ENCODE measurements around the gene ARFRP1. TPM values are rescaled to one million over a fixed set of nuclear protein-coding genes. Genes with fewer than 3 reads are reported as not detected.

The ARFRP1 gene, protein sequence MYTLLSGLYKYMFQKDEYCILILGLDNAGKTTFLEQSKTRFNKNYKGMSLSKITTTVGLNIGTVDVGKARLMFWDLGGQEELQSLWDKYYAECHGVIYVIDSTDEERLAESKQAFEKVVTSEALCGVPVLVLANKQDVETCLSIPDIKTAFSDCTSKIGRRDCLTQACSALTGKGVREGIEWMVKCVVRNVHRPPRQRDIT
- polyA plus RNA-seq (2011; rRNA removed) (21.4 and 23.8 TPM in 2 replicates), polyA minus RNA-seq (2011; rRNA and poly(A)+ RNA removed) (21.6 and 22.1 TPM in 2 replicates)

DNA sequence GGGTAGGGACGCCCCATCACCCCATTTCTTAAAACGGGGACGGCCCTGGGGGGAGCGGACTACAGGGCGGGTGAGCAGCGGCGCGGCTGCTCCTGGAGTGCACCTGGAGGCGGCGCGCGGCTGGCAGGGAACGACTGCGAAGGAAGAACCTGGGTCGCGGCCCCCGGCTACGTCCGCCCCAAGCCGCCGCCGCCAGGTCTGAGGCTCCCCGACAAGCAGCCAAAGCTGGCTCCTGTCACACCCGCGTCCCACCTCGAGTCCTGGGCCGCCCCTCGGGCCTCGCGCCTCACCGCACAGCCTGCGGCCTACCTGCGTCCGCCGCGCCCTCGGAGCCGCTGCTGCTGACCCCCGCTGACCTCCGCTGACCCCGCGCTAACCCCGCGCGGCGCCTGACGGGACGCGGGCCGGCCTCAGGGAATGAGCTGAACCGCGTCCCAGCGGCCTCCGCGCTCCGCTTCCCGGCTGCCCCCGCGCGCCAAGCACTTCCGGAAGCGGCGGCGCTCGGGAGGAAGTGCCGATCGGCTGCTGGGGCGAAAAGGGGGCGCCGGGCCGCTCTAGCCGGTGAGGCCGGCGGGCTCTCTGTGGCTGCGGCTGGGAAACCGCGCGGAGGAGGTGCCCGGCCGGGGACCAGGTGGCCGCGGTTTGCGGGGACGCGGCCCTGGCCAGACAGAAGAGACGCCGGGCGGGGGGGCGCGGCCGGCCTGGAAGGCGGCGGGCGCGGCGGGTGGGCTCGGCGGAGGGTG lies at the start of gene ARFRP1, which contains the start of gene ZGPAT:
Gene ARFRP1 (minus strand): TSS at position 419 of the 743 bp plus-strand sequence. CDS start 885 bp downstream, outside the sequence.
Gene ZGPAT (plus strand): TSS at position 482 of the 743 bp plus-strand sequence. CDS start 542 bp downstream, outside the sequence.
- DNase-seq (ENCODE audit: low read depth, low spot score) = peak; percentile 16
- no peaks in the 10 kb centered on the region for H3K27me3 ChIP-seq (ENCODE audit: control insufficient read depth, insufficient read depth, low read length)
- peaks cover 3% of the 10 kb centered on the region; the same call in 1 of the 2 replicates for H3K9me3 ChIP-seq (ENCODE audit: control insufficient read depth, insufficient read depth, low read length)
- ChIA-PET POLR2A (interaction anchor here (0.5 to 2.3 kb wide), 11 partner anchors 9 to 250 kb away, joined by 3 to 15 read pairs (median 3); partner anchors contain the start of genes LIME1, RTEL1, TPD52L2 and UCKL1), CTCF (interaction anchor here (0.5 kb wide), 1 partner anchor 15 kb away, joined by 3 read pairs; no protein-coding TSS in a partner anchor)
- no peak within 1 kb of the TSS for H3K27ac ChIP-seq (ENCODE audit: low read depth, low read length)
- TF ChIP-seq, protein P1, sequence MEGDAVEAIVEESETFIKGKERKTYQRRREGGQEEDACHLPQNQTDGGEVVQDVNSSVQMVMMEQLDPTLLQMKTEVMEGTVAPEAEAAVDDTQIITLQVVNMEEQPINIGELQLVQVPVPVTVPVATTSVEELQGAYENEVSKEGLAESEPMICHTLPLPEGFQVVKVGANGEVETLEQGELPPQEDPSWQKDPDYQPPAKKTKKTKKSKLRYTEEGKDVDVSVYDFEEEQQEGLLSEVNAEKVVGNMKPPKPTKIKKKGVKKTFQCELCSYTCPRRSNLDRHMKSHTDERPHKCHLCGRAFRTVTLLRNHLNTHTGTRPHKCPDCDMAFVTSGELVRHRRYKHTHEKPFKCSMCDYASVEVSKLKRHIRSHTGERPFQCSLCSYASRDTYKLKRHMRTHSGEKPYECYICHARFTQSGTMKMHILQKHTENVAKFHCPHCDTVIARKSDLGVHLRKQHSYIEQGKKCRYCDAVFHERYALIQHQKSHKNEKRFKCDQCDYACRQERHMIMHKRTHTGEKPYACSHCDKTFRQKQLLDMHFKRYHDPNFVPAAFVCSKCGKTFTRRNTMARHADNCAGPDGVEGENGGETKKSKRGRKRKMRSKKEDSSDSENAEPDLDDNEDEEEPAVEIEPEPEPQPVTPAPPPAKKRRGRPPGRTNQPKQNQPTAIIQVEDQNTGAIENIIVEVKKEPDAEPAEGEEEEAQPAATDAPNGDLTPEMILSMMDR (IDR thresholded peaks at IDR 0.05; ENCODE audit: low read depth, low read length) = no peak
- H3K4me3 ChIP-seq (ENCODE audit: low read depth, low read length) = peak within 1 kb of the TSS; percentile 81

DNA sequence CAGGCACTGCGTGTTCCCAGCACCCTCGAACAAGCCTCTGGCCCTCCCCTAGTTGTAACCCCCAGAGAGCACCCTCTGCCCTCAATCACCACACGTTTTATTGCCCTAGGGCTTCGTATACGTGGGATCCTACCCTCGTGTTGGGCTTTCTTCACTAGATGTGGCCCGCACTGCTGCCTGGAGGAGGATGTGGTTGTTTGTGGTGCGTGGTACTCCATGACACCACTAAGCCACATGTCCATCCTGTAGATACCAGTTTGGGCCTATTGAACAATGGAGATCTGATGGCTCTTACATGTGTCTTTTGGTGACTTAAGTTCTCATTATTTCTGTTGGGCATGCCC lies 48.8 kb upstream of the ARFRP1 start:
- POLR2A ChIA-PET = no interaction called here
- DNase-seq (ENCODE audit: low read depth, low spot score) = no peak

DNA sequence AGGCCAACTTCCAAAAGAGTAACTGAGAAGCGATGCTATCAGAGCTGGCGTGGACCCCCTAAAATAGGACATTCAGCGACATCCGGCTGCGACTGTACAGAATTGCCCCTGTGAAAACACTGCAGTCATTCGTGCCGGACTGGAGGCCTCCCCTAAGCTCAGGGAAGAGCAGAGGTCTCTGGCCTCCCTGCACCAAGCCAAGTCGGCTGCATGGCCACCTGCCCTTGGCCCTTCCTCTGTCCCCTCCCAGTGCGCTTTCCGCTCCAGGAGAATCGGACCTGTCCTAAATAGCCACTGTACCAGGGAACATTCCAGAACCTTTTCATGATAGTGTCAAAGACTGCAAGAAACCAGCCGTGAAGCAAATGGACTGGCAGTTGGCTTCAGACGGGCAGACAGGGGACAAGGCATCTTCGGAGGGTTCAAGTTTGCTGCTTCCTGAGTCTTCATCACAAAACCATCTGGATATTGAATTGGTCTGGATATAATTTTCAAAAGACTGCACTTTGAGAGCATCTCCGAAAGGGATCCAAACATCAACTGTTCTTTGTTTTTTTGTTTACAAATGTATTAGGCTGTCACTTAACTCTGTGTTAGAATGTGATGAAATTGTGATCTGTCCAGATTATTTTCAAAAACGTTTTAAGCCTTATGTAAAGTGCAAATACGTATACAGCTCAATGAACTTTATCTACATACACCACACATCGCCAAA lies 48.3 kb upstream of the ARFRP1 start:
- ChIA-PET POLR2A (no interaction called here), CTCF (interaction anchor here (1.2 kb wide), 1 partner anchor 219 kb away, joined by 3 read pairs; the partner anchor contains the start of gene PTK6)
- DNase-seq (ENCODE audit: low read depth, low spot score) = no peak
- H3K4me3 ChIP-seq (ENCODE audit: low read depth, low read length) = no peak overlapping the region
- no peak overlapping the region for H3K27ac ChIP-seq (ENCODE audit: low read depth, low read length)
- H3K9me3 ChIP-seq (ENCODE audit: control insufficient read depth, insufficient read depth, low read length) = peaks cover 5% of the 10 kb centered on the region; the same call in 1 of the 2 replicates
- TF ChIP-seq, protein P1 (IDR thresholded peaks at IDR 0.05; ENCODE audit: low read depth, low read length) = no peak
- H3K27me3 ChIP-seq (ENCODE audit: control insufficient read depth, insufficient read depth, low read length) = no peaks in the 10 kb centered on the region

More for the DNA sequence above, 48.8 kb upstream of the ARFRP1 start:
- CTCF ChIA-PET = no interaction called here
- H3K27ac ChIP-seq (ENCODE audit: low read depth, low read length) = no peak overlapping the region
- H3K9me3 ChIP-seq (ENCODE audit: control insufficient read depth, insufficient read depth, low read length) = peaks cover 5% of the 10 kb centered on the region; the same call in 1 of the 2 replicates
- no peak overlapping the region for H3K4me3 ChIP-seq (ENCODE audit: low read depth, low read length)
- H3K27me3 ChIP-seq (ENCODE audit: control insufficient read depth, insufficient read depth, low read length) = no peaks in the 10 kb centered on the region
- TF ChIP-seq, protein P1 (IDR thresholded peaks at IDR 0.05; ENCODE audit: low read depth, low read length) = no peak

DNA sequence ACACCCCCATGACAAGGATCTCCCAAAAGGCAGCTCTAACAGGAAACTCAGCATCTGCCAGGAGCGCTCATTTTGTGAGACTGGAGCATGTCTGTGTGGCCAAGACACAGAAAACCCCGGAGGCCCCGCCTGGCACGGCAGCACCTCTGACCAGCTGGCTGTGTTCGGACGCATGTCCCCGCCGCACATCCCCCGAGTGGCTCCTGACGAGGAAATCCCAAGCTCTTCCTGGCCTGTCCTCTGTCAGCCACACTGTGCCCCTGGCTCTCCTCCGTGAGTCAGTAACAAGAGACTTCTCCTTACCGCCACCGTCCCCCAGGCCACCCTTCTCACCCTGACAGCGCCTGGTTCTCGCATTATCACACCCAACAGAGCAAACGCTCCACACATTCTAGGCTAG lies 46.2 kb upstream of the ARFRP1 start:
- Histone ChIP-seq H3K4me3 (ENCODE audit: low read depth, low read length) (no peak overlapping the region), H3K27me3 (ENCODE audit: control insufficient read depth, insufficient read depth, low read length) (no peaks in the 10 kb centered on the region), H3K27ac (ENCODE audit: low read depth, low read length) (no peak overlapping the region), H3K9me3 (ENCODE audit: control insufficient read depth, insufficient read depth, low read length) (peaks cover 5% of the 10 kb centered on the region; the same call in 1 of the 2 replicates)
- ChIA-PET POLR2A (interaction anchor here (1.6 kb wide), 1 partner anchor 111 kb away, joined by 5 read pairs; the partner anchor contains the start of gene TPD52L2), CTCF (no interaction called here)
- TF ChIP-seq, protein P1 (IDR thresholded peaks at IDR 0.05; ENCODE audit: low read depth, low read length) = no peak
- no peak for DNase-seq (ENCODE audit: low read depth, low spot score)
